ENCODE results near the gene FAIM2.
A peak's percentile ranks its signal among the peaks of the same experiment; 100 is the strongest.
"Not testable (repeated sequence)": the region's sequence is repeated elsewhere in the genome, so short reads cannot be mapped to it uniquely, and the experiment has no call there.

The FAIM2 gene

GRCh38 chr12:49875115-49875720, 28.5 kb downstream of the FAIM2 start:
- DNase-seq: no peak

GRCh38 chr12:49874142-49874897, 29.4 kb downstream of the FAIM2 start:
- no peak for DNase-seq

- no peak for DNase-seq
These were observed 30.3 kb downstream of the FAIM2 start for GRCh38 chr12:49873361-49873934.

GRCh38 chr12:49872781-49873181, 30.9 kb downstream of the FAIM2 start:
- DNase-seq: no peak

GRCh38 chr12:49872381-49872780, 31.3 kb downstream of the FAIM2 start:
- DNase-seq: no peak

- DNase-seq: not testable (repeated sequence)
These were observed 31.9 kb downstream of the FAIM2 start for GRCh38 chr12:49871811-49872251.

- no peak for DNase-seq
These were observed 32.5 kb downstream of the FAIM2 start for GRCh38 chr12:49871263-49871561.

- no peak for DNase-seq
These were observed 33.0 kb downstream of the FAIM2 start for GRCh38 chr12:49870501-49871262.

GRCh38 chr12:49869816-49870500, 33.7 kb downstream of the FAIM2 start:
- no peak for DNase-seq

- peak; percentile 81 for DNase-seq
These were observed 34.5 kb downstream of the FAIM2 start for GRCh38 chr12:49868952-49869815.

- no peak for DNase-seq
These were observed 35.3 kb downstream of the FAIM2 start for GRCh38 chr12:49868449-49868848.

GRCh38 chr12:49867570-49868341, 35.9 kb downstream of the FAIM2 start:
- DNase-seq: peak; percentile 10

GRCh38 chr12:49866859-49867569, 36.7 kb downstream of the FAIM2 start:
- DNase-seq: peak; percentile 9

- DNase-seq: no peak
These were observed 37.9 kb downstream of the FAIM2 start for GRCh38 chr12:49865782-49866135.

GRCh38 chr12:49865109-49865781, 38.5 kb downstream of the FAIM2 start:
- DNase-seq: no peak

GRCh38 chr12:49864798-49865090, 39.0 kb downstream of the FAIM2 start:
- DNase-seq: peak; percentile 20

- DNase-seq: peak; percentile 36
These were observed 39.5 kb downstream of the FAIM2 start for GRCh38 chr12:49863946-49864797.

- DNase-seq: not testable (repeated sequence)
These were observed 42.8 kb downstream of the FAIM2 start for GRCh38 chr12:49860921-49861320.

GRCh38 chr12:49855890-49856289, 47.8 kb downstream of the FAIM2 start:
- DNase-seq: not testable (repeated sequence)

All from NCI-H1694 treated with DMSO at 0.1 percent for 48 hours (cell line).